ENCODE data around the gene HECW1.

DNA sequence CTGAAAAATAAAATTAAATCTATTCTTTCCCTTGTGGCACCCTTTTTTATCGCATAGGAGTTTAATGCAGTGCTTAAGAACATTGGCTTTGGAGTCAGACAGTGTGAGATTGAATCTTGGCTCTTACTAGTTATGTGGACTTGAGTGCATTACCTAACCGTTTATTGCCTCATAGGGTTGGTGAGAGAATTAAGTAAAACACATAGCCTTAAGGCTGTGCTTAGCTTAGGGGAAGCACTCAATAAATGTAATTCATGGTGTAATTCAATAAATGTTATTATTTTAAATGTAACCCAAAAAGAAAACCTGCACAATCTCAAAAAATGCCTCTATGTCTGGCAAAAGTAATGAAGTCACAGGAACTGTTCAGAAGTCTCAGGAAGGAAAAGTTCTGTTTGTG lies 473.1 kb downstream of the HECW1 start:
- TF ChIP-seq, protein P1, sequence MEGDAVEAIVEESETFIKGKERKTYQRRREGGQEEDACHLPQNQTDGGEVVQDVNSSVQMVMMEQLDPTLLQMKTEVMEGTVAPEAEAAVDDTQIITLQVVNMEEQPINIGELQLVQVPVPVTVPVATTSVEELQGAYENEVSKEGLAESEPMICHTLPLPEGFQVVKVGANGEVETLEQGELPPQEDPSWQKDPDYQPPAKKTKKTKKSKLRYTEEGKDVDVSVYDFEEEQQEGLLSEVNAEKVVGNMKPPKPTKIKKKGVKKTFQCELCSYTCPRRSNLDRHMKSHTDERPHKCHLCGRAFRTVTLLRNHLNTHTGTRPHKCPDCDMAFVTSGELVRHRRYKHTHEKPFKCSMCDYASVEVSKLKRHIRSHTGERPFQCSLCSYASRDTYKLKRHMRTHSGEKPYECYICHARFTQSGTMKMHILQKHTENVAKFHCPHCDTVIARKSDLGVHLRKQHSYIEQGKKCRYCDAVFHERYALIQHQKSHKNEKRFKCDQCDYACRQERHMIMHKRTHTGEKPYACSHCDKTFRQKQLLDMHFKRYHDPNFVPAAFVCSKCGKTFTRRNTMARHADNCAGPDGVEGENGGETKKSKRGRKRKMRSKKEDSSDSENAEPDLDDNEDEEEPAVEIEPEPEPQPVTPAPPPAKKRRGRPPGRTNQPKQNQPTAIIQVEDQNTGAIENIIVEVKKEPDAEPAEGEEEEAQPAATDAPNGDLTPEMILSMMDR (IDR thresholded peaks at IDR 0.05), result no peak
- TF ChIP-seq POLR2A (IDR thresholded peaks at IDR 0.05), result no peak

Measured in lower leg skin (tissue), 3 donors.